Choroid plexus epithelial cell (primary cell): ENCODE measurements around the gene SETX.

Source experiments
- DNase-seq: peaks from one replicate; pipeline ENCODE4 v3.0.0-alpha.2; 2010; ENCODE audit warnings: low read depth
- H3K4me3 ChIP-seq: 2 replicates; pipeline ENCODE4 v1.5.1; 2011; ENCODE audit warnings: low read depth, mild to moderate bottlenecking, control low read depth, low read length, moderate library complexity
- TF ChIP-seq, protein P1 (sequence below): conservative IDR thresholded peaks from 2 replicates; pipeline ENCODE4 v1.5.1; 2011; ENCODE audit warnings: low read depth, mild to moderate bottlenecking, control low read depth, inconsistent platforms, low read length, moderate library complexity

Gene SETX

DNA sequence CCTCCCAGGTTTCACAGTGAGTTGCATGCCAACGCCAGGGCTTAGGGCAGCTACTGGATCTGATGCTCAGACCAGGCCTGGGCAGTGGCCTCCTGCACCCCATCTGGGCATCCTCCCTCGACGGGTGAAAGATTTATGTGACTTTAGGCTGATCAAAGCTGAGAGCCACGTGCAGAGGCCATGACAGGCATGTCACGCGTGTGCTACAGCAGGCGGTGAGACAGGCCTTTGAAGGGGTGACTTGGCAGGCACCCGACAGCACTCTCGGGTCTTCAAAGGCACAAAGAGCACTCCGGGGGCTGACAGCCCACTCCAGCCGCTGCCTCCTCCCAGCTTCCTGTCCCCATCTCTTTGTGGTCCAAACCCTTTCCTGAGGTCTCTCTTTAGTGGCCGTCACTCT lies 126.7 kb downstream of the SETX start:
- no peak for DNase-seq
- TF ChIP-seq, protein P1, sequence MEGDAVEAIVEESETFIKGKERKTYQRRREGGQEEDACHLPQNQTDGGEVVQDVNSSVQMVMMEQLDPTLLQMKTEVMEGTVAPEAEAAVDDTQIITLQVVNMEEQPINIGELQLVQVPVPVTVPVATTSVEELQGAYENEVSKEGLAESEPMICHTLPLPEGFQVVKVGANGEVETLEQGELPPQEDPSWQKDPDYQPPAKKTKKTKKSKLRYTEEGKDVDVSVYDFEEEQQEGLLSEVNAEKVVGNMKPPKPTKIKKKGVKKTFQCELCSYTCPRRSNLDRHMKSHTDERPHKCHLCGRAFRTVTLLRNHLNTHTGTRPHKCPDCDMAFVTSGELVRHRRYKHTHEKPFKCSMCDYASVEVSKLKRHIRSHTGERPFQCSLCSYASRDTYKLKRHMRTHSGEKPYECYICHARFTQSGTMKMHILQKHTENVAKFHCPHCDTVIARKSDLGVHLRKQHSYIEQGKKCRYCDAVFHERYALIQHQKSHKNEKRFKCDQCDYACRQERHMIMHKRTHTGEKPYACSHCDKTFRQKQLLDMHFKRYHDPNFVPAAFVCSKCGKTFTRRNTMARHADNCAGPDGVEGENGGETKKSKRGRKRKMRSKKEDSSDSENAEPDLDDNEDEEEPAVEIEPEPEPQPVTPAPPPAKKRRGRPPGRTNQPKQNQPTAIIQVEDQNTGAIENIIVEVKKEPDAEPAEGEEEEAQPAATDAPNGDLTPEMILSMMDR = no peak
- H3K4me3 ChIP-seq = no peak overlapping the region

DNA sequence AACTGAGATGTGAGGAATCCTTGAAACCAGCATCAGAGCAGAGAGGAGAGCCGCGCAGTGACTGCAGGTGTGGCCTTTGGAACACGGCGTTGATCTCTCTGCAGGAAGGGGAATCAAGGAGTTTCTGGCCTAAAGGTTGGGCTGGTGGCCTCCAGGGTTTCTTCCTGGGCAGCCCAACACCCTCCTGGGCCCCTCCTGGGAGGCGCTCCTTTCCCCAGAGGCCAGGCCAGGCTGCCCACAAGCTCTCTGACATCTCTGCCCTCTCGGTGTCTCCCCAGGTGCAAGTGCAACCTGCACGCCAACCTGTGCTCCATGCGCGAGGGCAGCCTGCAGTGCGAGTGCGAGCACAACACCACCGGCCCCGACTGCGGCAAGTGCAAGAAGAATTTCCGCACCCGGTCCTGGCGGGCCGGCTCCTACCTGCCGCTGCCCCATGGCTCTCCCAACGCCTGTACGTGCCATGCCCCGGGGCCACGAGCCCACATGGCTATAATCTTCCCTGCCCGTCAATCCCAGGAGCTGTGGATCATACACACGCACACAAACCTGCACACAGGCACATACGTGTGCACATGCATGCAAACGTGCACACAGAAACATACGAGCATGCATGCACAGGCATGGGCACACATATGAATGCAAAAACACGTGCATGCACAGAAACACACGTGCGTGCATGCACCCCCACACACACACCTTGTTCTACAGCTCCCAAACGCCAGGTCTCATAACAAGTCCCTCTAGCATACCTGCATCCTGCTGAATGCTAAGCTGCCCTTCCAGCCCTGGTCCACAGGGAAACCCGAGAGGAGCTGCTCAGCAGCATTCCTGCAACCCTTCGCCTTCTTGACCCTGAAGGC lies 128.0 kb downstream of the SETX start:
- TF ChIP-seq, protein P1 = no peak
- no peak overlapping the region for H3K4me3 ChIP-seq
- no peak for DNase-seq

DNA sequence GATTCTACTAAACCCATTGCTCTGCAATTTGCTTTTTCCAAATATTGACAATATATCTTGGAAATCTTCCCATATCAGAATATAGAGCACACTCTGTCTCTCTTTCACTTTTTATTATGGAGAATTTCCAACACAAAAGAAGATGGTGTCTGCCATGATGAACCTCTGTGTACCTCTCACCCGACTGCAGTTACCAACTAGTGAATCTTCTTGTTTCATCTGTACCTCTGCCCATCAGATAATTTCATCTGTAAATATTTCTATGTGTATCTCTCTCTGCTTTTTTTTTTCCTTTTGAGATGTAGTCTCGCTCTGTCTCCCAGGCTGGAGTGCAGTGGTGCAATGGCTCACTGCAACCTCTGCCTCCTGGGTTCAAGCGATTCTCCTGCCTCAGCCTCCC lies 130.1 kb downstream of the SETX start:
- H3K4me3 ChIP-seq = no peak overlapping the region
- TF ChIP-seq, protein P1 = no peak
- DNase-seq = no peak

DNA sequence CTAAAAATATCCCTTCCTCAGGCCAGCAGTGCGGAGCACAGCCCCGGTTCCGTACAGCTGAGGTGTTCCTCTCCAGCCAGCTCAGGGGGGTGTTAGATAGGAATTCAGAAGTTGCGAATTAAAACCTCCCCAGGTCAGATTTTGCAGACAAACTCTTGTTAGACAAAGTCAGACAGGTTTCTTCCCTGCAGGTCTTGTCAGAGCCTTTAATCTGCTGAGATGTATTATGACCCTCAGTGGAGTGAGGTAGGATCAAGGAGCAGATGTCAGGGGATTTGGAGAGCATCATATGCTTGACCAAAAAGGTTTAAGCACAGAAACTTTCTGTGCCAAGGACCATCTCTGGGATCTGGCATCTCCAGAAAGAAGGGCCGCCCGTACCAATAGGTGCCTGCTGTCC lies 132.8 kb downstream of the SETX start:
- no peak overlapping the region for H3K4me3 ChIP-seq
- TF ChIP-seq, protein P1 = no peak
- DNase-seq = no peak

DNA sequence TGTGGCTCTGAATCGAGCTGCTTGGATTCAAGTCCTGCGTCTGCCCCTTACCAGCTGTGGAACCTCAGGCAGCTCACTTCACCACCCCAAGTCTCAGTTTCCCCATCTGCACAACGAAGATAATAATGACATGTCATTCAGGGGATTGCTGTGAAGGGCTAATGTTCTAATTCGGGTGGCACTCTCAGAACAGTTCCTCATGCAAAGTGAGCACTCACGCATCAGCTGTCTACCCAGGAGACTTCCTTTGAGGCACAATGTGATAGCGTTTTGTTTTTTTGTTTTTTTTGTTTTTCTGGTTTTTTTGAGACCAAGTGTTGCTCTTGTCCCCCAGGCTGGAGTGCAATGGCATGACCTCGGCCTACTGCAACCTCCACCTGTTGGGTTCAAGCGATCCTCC lies 136.6 kb downstream of the SETX start:
- TF ChIP-seq, protein P1 = no peak
- DNase-seq = no peak
- H3K4me3 ChIP-seq = no peak overlapping the region

DNA sequence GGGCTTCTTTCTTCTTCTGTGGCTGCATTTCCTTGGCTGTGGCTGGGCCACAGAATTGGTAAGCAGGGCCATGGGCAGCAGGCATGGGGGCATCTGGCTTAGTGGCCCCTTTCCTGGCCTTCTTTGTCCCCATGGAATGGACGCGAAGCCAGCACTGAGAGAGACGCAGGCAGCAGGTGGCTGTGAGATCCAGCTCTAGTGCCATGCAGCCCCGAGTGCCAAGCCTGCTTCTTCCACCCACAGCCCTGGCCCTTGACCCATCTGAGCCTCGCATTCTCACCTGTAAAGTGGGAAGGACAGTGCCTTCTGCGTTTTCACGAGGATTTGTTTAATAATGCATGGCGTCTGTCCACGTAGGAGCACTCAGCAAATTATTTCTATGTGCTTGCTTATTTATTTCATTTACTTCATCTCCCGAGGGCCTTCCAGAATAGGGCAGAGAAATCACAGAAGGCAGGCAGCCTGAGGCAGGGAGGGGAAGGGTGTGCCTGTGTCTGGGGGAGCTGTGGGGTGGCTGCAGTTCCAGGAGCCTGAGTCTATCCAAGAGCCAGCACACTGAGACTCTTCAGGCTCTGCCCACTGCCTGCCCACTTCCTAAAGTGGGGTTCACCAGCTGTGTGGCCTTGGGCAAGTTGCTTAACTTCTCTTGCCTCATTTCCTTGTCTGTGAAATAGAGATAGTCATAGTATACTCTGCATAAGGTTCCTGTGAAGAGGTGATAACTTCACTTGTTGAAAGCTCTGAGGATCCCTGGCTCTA lies 137.7 kb downstream of the SETX start:
- DNase-seq = no peak
- TF ChIP-seq, protein P1 = no peak
- H3K4me3 ChIP-seq = no peak overlapping the region
